Measurements from ENCODE around the gene PITX1.

GRCh38 chr5:135048930-135049329, 14.9 kb upstream of the PITX1 start:
- TF ChIP-seq GATA3 (IDR thresholded peaks at IDR 0.05; ENCODE audit: low read depth, low read length) (no peak), GATA2 (IDR thresholded peaks at IDR 0.05; ENCODE audit: low read depth, low read length) (no peak)

All from SH-SY5Y (cell line).